HG02763 (cell line): ENCODE data around the gene NFASC.

Experiments
- ATAC-seq: cut with Tn5 transposase; IDR thresholded peaks from one replicate; pipeline ENCODE4 v1.9.1; 2021; ENCODE audit warnings: mild to moderate bottlenecking, moderate library complexity; ENCODE audit not compliant: unreplicated experiment

The NFASC gene

DNA sequence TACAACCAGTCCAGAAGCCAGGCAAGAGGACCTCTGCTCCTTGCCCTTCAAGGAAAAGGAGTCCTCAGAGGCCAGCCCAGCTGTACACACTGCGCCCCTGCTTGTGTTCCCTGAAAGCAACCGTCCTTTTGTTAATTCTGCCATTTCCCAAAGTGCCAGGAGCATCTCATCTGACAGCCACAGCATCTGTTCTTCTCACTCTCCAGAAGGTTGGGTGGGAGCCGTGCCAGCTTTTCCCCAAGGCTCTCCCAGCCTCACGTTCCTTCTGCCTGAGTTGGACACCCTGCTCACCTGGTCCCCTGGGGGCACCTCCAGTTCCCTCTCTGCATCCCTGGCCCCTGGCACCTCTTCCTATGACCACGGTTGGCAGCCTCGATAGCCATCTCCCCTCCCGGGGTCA is 161.8 kb downstream of the NFASC start:
- no peak for ATAC-seq

DNA sequence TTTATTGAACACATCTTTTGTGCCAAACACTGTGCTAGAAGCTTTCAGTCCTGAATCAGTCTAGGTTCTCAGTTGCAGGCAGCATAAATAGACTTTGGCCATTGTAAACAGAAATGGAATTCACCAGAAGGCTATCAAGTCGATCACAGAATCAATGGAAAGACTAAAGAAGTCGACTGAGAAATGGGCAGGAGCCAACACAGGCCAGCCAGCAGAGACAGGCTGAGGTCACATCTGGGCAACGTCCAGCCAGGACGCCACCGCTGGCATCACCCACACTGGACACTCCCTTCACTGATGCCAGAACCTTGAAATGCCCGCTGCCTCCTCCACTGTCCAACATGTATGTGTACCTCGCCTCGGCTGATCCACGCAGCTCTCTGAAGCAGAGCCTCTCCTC is 166.9 kb downstream of the NFASC start:
- no peak for ATAC-seq

DNA sequence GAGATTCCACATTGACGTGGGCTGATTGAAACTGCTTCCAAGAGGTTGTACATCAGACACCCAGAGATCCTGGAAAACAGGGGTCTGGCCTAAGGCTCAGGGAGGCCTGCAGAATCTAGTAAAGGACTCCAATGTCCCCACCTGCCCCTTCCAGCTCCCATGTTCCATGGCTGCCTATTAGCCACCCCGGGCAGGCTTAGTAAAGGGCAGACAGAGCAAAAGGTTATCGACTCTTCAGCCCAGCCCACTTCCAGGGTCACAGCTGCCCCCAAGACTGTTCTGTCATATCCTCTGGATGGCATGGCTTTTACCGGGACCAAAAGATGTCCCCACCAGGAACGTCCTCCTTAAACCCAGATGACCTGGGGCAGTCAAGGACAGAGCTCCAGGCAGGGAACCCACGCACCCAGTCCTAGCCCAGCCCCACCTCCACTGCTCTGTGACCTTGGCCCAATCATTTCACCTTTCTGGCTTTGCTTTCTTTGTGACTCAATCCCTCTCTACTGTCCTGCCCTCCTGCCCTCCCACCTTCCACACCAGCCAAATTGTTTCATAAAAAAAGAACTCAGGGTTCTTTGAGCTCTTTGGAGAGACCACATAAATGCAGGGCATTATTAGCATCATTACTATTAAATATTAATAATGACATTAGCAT is 167.6 kb downstream of the NFASC start:
- ATAC-seq, result no peak

DNA sequence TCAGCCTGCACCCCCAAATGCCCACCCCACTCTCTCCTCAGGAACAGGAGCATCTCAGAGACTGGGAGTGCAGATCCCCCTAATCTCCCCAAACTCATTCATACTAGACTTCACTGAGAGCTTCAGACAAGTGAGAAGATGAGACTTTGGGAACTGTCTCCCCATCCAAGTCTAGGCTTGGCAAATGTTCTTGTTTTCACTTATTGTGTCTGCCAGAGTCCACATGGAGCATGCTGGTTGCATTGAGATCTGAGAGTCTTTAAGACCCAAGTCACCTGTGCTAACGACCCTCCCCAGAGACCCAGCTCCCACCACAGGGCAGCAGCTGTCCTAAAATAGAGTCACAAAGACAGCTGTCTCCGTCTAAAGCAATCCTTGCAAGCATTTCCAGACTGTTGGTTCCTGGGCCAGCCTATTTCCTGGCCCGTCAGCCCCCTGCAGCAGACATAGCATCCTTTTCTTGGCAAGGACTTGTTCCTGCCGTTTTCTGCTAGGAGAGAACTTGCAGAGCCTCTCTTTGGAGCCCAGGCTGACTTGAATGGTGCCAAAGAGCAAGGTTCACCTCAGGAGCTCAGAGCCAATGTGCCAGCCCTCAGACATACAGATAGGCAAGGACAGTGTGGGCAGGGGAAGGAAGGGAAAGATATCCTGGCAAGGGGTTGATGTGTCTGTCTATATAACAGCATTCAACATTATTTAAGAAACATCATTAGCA is 170.5 kb downstream of the NFASC start:
- no peak for ATAC-seq

DNA sequence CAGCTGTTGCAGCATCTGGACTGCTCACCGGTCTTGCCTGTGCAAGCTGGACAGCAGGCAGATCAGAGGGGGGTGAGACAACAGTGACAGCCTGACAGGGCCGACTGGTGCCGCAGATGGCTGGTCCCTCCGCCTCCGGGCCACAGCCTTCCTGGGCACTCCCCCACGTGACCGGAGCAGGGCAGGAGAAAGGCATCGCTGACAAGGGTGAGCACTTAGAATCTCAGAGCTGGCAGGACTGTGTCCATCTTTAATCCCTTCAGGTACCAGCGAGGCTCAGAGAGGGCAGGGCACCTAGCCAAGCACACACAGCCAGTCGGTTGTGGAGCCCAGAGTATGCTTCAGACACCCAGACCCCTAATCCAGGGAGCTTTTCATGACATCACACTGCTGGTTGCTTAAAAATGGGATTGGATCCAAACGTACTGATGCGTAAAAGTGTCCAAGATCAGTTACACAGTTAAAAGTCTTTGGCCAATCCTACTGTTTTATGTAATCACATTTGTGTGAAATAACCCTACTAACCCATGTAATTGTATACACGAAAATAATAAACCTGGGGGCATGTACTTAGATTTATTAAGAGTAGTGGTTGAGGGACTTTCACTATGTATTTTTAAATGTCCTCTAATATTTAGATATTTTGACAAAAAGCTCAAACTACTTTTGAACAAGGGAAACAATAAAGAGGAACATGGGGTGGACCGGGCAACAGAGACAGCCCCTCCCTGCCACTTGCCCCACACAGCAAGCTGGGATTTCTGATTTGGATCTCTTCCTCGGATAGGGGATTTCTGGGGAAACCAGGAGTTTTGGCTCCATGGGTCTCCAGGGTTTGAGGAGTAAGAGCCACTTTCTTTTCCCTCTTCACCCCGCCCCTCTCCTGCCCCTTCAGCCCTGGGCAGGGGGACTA is 171.6 kb downstream of the NFASC start:
- no peak for ATAC-seq

DNA sequence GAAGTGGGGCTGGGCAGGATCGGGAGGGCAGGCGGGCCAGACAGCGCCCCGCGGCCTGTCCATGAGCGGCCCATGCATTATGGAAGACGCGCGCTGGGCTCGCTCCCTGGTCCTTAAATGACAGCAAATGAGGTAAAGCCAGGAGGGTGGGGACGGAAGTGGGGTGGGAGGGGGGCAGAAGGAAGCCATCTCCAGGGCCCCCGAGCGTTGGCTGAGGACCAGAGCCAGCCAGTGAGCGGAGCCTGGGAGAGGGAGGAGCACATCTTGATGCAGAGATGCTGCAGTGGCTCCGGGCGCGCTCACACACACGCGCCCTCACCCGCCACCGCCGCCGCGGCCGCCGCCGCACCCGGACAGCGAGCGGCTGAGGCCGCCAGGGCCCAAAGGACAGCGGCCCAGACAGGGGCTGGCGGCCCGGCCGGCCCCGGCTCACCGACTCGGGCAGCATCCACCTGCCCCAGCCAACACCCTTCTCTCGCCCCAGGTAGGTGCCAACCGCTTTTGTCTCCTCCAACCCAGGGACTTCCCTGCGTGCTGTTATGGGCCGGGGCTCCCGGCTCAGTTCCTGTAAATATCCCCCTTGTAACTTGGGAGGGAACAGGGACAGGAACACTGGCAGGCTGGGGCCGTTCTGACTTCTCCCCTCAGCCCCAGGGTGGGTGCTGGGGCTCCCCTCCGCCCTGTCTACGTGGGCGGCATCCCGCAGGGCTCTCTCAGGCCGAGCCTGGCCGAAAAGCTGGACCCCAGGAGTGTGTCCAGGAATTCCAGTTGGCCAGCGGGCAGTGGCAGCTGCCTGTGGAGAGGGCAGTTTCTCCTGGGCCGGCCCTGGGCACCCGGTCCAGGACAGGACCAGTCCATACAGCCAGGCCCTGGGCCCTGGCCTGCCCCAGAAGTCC is 172.5 kb downstream of the NFASC start, which contains the start of gene CNTN2:
Gene CNTN2 (plus strand): TSS at position 302 of the 896 bp plus-strand sequence. CDS start 9,974 bp downstream, outside the sequence.
- no peak for ATAC-seq

DNA sequence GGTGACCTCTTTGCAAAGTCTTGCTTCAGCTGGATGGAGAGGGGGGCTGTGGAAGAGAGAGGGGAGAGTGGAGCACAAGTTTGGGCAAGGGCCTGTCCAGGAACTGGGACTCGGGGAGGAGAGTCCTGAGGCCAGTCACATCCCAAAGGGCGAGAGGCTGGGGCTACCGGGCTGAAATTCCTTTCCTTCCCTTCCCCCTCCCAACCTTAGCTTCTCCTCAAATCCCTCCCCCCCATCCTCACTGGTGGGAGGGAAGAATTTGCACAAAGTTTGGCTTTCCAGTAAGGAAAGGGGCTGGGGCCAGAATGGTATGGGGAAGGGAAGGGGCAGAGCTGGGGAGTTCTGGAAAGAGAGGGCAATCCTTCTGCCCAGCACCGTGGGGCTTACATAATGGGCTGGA is 173.2 kb downstream of the NFASC start:
- ATAC-seq, result no peak

DNA sequence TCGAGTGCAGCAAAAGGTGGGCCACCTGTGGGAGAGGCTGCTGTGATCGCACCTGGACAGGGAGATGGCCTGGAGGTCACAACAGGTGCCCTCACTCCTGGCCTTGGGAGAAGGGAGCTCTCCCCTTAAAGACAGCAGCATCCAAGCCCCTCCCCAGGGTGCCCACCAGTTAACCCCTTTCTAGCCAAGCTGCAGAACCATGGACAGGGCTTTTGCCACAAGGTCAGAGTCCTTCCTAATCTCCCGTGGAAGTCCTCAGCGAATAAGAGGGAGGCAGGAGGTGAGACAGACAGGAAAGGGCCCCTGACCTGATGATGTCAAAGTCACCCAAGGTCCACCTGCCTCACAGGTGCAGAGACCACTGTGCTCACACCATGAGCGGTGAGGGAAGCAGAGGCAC is 174.1 kb downstream of the NFASC start:
- no peak for ATAC-seq

DNA sequence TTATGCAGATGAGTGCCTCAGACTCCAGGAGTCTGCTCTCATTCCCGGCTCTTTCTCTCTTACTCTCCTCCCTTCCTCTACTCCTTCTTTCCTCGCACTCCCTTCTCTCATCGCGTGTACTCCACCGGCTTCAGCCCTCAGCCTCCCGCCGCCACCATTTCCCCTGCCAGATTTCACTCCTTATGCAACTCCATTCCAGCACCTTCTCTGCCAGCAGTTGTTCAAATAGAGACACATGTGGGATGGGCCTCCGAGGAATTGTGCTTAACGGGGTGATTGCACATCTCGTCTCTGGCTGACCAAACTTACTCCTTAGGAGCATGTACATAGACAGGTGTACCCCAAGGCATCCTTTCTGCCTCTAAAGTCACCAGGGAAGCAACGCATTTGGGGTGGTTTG is 174.5 kb downstream of the NFASC start:
- ATAC-seq, result no peak

DNA sequence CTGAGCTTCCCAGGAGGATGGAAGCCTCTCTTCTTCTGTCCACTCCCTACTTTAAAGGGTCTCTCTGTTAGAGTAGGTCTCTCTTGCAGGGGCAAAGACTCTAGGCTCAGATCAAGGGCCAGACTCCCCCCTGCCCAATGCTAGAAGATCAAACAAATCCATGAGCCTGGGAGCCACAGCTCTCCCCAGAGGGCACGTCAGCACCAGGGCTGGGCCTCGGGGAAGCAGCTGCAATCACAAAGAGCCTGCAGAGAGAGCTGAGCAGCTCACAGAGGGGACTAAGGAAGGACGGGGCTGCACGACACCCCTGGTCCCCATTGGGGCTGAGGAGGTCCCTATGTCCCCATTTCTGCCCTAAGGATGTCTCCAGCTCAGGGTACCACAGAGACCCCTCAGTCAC is 176.2 kb downstream of the NFASC start:
- no peak for ATAC-seq

DNA sequence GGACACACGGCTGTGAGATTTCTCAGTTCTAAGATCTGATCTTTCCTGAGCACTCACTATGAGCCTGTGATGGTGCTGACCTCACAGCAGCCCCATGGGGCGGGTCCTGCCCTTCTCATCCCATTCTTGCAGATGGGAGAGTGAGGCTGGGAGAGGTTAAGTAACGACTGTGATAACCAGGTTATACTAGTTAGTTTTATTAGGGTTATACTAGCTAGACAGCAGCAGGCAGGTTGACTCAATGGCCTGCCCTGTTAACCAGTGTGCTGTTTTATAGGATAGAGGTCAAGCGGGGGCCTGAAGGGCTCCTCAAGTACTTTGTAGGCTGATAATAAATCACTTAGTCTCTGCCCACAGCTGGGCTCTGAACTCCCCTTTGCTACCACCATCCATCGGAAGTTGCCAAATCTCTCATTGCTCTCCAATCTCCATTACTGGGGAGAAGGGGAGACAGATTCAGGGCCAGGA is 177.1 kb downstream of the NFASC start:
- ATAC-seq, result no peak

DNA sequence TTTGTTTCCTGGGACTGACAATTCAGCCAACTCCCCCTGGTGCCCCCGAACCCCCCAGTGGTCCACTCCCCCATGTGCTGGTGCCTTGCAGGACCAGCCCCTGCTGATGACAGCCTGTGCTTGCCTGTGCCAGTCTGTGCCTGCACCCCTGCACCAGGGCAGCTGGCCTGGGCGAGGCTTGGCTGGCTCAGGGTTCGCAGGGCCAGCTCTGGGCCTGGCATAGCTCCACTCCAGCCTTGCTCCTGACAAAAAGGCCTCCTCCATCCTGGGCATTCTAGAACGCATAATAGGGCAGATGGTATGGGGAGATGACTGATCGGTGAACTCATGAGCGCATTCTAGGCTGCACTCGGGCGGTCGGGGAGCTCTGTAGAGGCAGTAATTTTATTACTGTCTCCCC is 177.7 kb downstream of the NFASC start:
- no peak for ATAC-seq

DNA sequence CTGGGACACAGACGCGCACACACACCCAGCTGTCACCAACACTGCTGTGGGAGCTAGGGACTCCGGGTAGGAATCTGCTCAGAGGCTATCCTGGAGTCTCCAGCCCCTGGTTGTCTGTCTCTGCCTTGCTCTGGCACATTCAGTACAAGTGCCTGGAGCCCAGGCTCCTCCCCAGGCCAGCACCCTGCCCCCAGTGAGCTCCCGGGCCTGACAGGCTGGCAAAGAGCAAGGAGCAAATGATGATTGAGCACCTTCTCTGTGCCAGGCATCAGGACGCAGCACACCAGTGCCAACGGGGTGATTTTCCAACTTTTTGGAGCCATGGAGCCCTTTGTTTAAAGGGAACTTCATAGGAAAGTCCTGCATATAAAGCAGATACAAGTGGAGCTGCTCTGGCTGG is 178.8 kb downstream of the NFASC start:
- no peak for ATAC-seq

DNA sequence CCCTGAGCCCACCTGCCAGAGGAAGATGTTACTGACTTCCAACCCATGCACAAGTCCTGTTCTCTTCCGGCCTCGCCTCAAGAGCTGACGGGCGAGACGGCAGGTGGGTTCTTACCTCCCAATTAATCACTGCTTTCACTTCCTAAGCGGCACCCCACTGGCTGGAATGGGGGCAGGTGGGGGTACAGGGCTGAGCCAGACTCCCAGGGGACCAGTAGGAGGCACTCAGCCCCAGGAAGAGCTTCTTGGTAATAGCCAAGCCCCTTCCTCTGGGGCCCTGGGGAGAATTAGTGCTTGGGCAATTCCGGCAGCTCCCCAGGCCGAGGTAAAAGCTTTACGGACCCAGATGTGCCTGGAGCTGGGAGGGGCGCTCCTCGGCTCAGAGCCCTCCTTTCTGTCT is 182.0 kb downstream of the NFASC start:
- ATAC-seq, result no peak

DNA sequence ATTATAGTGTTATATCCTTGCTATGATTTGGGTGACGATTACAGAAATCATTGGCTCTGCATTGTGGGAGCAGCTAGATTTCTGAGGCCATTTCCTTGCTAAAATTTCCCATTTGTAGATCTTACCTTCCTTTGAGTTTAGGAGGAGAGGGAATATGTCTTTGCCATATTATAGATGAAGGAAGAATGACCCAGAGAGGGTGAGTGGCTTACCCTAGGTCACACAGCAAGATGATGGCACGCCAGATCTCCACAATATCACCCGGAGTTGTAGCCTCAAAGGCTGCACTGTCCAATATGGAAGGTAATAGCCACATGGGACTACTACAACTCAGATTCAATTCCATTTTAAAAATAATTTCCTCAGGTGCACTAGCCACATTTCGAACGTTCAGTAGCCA is 182.6 kb downstream of the NFASC start:
- ATAC-seq, result no peak

DNA sequence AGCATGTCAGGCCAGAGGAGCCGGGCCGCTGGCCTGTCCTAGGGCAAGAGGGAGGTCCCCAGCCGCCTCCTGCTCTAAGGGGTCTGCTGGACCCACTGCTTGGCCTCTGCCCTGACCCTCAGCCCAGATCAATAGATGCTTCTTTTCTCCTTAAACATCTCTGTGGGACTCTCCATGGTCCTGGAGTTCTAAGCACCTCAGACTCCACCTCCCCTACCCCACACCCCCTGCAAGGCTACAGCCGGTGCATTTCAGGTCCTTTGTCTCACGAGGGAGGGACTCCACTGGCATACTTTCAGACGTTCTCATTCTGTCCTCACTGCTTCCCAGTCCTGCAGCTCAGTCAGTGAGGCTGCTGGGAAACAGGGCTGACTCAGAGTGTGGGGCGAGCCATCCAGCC is 183.4 kb downstream of the NFASC start:
- no peak for ATAC-seq

DNA sequence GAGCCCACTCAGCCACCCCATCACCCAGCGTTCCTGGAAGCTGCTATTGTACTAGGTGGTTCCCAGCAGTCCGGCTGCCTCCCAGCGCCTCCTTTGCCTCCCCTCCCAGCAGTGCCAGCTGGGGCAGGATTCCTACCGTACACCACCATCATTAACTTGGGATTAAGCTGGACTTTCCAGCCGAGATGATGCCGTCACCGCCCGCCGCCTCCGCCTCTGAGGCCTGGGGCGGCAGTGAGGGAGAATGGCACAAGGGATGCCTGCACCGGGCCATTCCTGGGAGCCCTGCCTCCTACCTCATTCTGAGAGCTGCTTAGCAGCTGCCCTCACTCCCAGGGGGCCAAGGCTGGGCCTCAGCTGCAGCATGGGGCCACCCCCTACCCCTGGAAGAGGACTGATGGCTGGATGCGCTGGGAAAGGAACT is 185.5 kb downstream of the NFASC start:
- ATAC-seq, result no peak

DNA sequence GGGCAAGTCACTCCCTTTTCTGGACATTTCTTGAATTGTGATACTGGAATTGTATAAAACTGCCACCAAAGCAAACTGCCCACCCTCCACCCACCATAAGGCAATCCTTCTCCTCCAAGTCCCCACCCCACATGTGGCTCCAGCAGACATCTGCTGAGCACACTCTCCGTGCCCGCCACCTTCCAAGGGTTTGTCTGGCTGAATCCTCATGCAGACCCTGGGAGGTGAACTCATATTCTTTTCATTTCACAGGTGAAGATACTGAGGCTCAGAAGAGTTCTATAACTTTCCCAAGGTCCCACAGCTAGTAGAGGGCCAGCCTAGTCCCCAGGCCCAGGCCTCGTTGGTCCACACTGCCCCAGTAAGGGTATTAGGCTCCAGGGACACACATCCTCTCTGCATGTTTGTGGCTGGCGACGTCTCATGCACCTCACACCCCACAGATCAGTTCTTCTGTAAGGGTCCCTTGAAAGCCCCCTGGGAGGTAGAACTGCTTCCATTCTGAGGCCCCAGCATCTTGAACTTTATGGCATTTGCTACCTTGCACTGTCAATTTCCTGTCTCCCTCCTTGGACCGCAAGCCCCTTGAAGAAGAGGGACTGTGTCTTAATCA is 186.4 kb downstream of the NFASC start:
- no peak for ATAC-seq

DNA sequence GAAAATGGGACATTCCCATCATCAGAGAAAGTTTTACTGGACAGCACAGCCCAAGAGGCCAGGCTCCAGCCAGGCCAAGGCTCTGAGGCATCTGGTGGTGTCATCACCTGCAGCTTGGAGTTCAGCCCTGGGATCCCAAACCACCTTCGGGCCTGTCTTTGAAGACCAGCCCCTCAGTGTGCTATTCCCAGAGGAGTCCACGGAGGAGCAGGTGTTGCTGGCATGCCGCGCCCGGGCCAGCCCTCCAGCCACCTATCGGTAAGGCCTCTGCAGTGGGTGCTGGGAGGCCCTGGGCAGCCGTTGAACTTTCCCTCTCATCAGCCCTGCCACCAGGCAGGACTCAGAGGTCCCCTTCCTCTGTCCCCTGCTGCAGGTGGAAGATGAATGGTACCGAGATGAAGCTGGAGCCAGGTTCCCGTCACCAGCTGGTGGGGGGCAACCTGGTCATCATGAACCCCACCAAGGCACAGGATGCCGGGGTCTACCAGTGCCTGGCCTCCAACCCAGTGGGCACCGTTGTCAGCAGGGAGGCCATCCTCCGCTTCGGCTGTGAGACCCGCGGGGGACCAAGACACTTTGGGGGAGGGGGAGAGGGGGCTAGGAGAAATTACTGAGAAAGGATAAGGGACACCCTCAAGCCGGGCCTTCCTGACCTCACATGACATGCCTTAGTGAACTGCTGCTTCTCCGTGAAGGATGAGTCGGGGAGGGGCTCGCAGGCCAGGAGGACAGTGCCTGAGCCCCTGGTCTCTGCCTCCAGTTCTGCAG is 187.3 kb downstream of the NFASC start:
- no peak for ATAC-seq
